ENCODE results near the gene PRCC.

Gene PRCC

DNA sequence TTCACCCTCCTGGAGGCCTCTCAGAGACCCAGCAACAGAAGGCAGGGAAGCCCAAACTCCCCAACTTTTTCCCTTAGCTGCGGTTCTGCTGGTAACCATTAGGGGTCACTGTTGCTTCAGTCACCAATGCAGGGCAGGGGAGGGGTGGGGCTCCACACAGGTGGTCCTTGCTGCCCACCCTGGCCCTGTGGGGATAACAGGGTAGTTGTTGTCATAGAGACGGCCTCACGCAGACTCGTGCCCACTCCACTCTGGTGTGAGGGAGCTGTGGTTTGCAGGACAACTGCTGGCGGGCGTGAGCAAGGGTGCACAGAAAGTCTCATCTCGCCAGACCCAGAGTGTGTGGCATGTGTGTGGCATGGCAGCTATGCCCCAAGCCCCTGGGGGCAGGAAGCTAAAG is 71.6 kb downstream of the PRCC start:
- TF ChIP-seq EZH2phosphoT487 (IDR thresholded peaks at IDR 0.05; ENCODE audit: borderline replicate concordance) (no peak), CTCF (conservative IDR thresholded peaks at IDR 0.05; ENCODE audit: low read length) (peak; percentile 98)
- H3F3A ChIP-seq (ENCODE audit: low read depth): no peaks in the 10 kb centered on the region
- no peak overlapping the region for H2AFZ ChIP-seq (ENCODE audit: low read length)
- H3K9me3 ChIP-seq (ENCODE audit: insufficient read depth, low read depth, low read length): no peaks in the 10 kb centered on the region
- no peak overlapping the region for H3K9ac ChIP-seq (ENCODE audit: low read depth, low read length, poor library complexity, severe bottlenecking)
- no peak overlapping the region for H3K4me3 ChIP-seq (ENCODE audit: low read length, poor library complexity, severe bottlenecking)
- H3K4me1 ChIP-seq (ENCODE audit: insufficient read depth, low read length, poor library complexity, severe bottlenecking): no peaks in the 10 kb centered on the region
- no peaks in the 10 kb centered on the region for H3K36me3 ChIP-seq (ENCODE audit: insufficient read depth, low read length)
- H3K9me2 ChIP-seq (replicated peaks; ENCODE audit: low read depth, low read length): no peaks in the 10 kb centered on the region
- no peaks in the 10 kb centered on the region for H3K79me2 ChIP-seq (ENCODE audit: insufficient read depth, low read length)
- no peak overlapping the region for H3K4me2 ChIP-seq (ENCODE audit: low read depth, low read length, poor library complexity, severe bottlenecking)
- no peaks in the 10 kb centered on the region for H3K27me3 ChIP-seq (ENCODE audit: insufficient read depth, low read length, poor library complexity, severe bottlenecking)
- no peaks in the 10 kb centered on the region for H4K20me1 ChIP-seq (ENCODE audit: insufficient read depth, low read length, poor library complexity, severe bottlenecking)

- no peaks in the 10 kb centered on the region for H3K9me3 ChIP-seq (ENCODE audit: insufficient read depth, low read depth, low read length)
- no peaks in the 10 kb centered on the region for H3F3A ChIP-seq (ENCODE audit: low read depth)
- no peak overlapping the region for H3K4me2 ChIP-seq (ENCODE audit: low read depth, low read length, poor library complexity, severe bottlenecking)
- no peaks in the 10 kb centered on the region for H4K20me1 ChIP-seq (ENCODE audit: insufficient read depth, low read length, poor library complexity, severe bottlenecking)
- TF ChIP-seq CTCF (conservative IDR thresholded peaks at IDR 0.05; ENCODE audit: low read length) (no peak), EZH2phosphoT487 (IDR thresholded peaks at IDR 0.05; ENCODE audit: borderline replicate concordance) (no peak)
- H3K4me1 ChIP-seq (ENCODE audit: insufficient read depth, low read length, poor library complexity, severe bottlenecking): no peaks in the 10 kb centered on the region
- no peaks in the 10 kb centered on the region for H3K27me3 ChIP-seq (ENCODE audit: insufficient read depth, low read length, poor library complexity, severe bottlenecking)
- no peak overlapping the region for H3K9ac ChIP-seq (ENCODE audit: low read depth, low read length, poor library complexity, severe bottlenecking)
- H2AFZ ChIP-seq (ENCODE audit: low read length): no peak overlapping the region
- no peaks in the 10 kb centered on the region for H3K79me2 ChIP-seq (ENCODE audit: insufficient read depth, low read length)
- H3K9me2 ChIP-seq (replicated peaks; ENCODE audit: low read depth, low read length): no peaks in the 10 kb centered on the region
- H3K36me3 ChIP-seq (ENCODE audit: insufficient read depth, low read length): no peaks in the 10 kb centered on the region
- no peak overlapping the region for H3K4me3 ChIP-seq (ENCODE audit: low read length, poor library complexity, severe bottlenecking)
These were observed 72.2 kb downstream of the PRCC start for GRCh38 chr1:156839426-156840109.

GRCh38 chr1:156840186-156840897 is 73.0 kb downstream of the PRCC start:
- TF ChIP-seq EZH2phosphoT487 (IDR thresholded peaks at IDR 0.05; ENCODE audit: borderline replicate concordance) (no peak), CTCF (conservative IDR thresholded peaks at IDR 0.05; ENCODE audit: low read length) (no peak)
- Histone ChIP-seq H3K9ac (ENCODE audit: low read depth, low read length, poor library complexity, severe bottlenecking) (no peak overlapping the region), H3K27me3 (ENCODE audit: insufficient read depth, low read length, poor library complexity, severe bottlenecking) (no peaks in the 10 kb centered on the region), H3K4me2 (ENCODE audit: low read depth, low read length, poor library complexity, severe bottlenecking) (no peak overlapping the region), H3K79me2 (ENCODE audit: insufficient read depth, low read length) (no peaks in the 10 kb centered on the region), H3F3A (ENCODE audit: low read depth) (no peaks in the 10 kb centered on the region), H3K4me3 (ENCODE audit: low read length, poor library complexity, severe bottlenecking) (no peak overlapping the region), H3K4me1 (ENCODE audit: insufficient read depth, low read length, poor library complexity, severe bottlenecking) (no peaks in the 10 kb centered on the region), H3K36me3 (ENCODE audit: insufficient read depth, low read length) (no peaks in the 10 kb centered on the region), H3K9me3 (ENCODE audit: insufficient read depth, low read depth, low read length) (no peaks in the 10 kb centered on the region), H3K9me2 (replicated peaks; ENCODE audit: low read depth, low read length) (no peaks in the 10 kb centered on the region), H4K20me1 (ENCODE audit: insufficient read depth, low read length, poor library complexity, severe bottlenecking) (no peaks in the 10 kb centered on the region), H2AFZ (ENCODE audit: low read length) (no peak overlapping the region)
